Measurements from ENCODE around the gene TNNT2.

TNNT2 gene

GRCh38 chr1:201347498-201348210 is 29.8 kb downstream of the TNNT2 start:
- no peak for DNase-seq (ENCODE audit: low spot score)
- TF ChIP-seq, protein P1, sequence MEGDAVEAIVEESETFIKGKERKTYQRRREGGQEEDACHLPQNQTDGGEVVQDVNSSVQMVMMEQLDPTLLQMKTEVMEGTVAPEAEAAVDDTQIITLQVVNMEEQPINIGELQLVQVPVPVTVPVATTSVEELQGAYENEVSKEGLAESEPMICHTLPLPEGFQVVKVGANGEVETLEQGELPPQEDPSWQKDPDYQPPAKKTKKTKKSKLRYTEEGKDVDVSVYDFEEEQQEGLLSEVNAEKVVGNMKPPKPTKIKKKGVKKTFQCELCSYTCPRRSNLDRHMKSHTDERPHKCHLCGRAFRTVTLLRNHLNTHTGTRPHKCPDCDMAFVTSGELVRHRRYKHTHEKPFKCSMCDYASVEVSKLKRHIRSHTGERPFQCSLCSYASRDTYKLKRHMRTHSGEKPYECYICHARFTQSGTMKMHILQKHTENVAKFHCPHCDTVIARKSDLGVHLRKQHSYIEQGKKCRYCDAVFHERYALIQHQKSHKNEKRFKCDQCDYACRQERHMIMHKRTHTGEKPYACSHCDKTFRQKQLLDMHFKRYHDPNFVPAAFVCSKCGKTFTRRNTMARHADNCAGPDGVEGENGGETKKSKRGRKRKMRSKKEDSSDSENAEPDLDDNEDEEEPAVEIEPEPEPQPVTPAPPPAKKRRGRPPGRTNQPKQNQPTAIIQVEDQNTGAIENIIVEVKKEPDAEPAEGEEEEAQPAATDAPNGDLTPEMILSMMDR (IDR thresholded peaks at IDR 0.05; ENCODE audit: extremely low read depth, insufficient read depth, missing control alignments) = no peak
- in situ Hi-C loops (cut with MboI; ENCODE audit: low pct_unique_long_range_greater_than_20kb, low sequenced_read_pairs, unreplicated experiment) = no loop called here

- no peak for DNase-seq (ENCODE audit: low spot score)
- in situ Hi-C loops (cut with MboI; ENCODE audit: low pct_unique_long_range_greater_than_20kb, low sequenced_read_pairs, unreplicated experiment) = no loop called here
- TF ChIP-seq, protein P1 (IDR thresholded peaks at IDR 0.05; ENCODE audit: extremely low read depth, insufficient read depth, missing control alignments) = no peak
Observed at GRCh38 chr1:201346987-201347386, 30.5 kb downstream of the TNNT2 start.

DNA sequence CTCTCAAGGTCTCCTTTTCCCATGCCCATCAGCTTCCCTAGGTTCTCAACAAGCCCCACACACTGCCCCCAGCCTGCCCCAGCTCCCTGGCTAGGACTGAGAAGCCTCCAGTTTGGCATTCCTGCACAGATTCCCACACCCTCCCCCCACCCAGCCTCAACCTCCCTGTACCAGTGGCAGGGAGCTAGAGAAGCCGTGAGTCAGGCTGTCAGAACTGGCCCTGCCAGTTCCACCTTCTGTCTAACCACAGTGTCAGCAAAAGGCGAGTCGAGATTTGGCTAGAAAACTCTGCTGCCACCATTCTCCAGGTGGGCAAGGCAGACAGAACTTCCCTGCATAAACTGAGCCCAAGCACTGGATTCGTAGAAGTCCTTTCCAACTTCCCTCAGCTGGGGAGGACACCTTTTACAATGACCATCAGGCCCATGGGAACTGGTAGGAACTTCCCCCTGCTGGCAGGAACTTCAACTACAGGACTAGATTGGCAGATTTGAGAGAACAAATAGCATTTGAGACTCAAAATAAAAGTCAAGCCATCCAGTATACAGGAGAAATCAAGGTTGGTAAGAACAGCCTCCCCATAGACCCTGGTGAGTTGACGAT is 31.0 kb downstream of the TNNT2 start:
- in situ Hi-C loops (cut with MboI; ENCODE audit: low pct_unique_long_range_greater_than_20kb, low sequenced_read_pairs, unreplicated experiment) = no loop called here
- DNase-seq (ENCODE audit: low spot score) = no peak
- TF ChIP-seq, protein P1 (IDR thresholded peaks at IDR 0.05; ENCODE audit: extremely low read depth, insufficient read depth, missing control alignments) = peak; percentile 41

DNA sequence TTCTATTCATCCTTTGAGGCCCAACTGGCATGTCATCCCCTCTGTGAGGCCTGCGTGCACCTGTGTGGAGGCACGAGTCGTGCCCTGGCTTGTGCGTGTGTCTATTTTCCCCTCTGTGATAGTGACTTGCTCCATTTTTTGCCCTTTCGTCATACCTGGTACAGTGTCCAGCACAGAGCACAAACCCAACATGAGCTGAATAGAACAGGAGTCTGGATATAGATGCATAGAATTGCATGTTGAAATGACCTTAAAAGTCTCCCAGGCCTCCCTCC is 32.5 kb downstream of the TNNT2 start:
- in situ Hi-C loops (cut with MboI; ENCODE audit: low pct_unique_long_range_greater_than_20kb, low sequenced_read_pairs, unreplicated experiment) = no loop called here
- TF ChIP-seq, protein P1 (IDR thresholded peaks at IDR 0.05; ENCODE audit: extremely low read depth, insufficient read depth, missing control alignments) = no peak
- no peak for DNase-seq (ENCODE audit: low spot score)

- in situ Hi-C loops (cut with MboI; ENCODE audit: low pct_unique_long_range_greater_than_20kb, low sequenced_read_pairs, unreplicated experiment) = no loop called here
- DNase-seq (ENCODE audit: low spot score) = no peak
Observed at GRCh38 chr1:201344206-201345080, 33.0 kb downstream of the TNNT2 start.

GRCh38 chr1:201341377-201341776 is 36.1 kb downstream of the TNNT2 start:
- TF ChIP-seq, protein P1 (IDR thresholded peaks at IDR 0.05; ENCODE audit: extremely low read depth, insufficient read depth, missing control alignments) = no peak
- in situ Hi-C loops (cut with MboI; ENCODE audit: low pct_unique_long_range_greater_than_20kb, low sequenced_read_pairs, unreplicated experiment) = no loop called here

More at GRCh38 chr1:201344206-201345080, 33.0 kb downstream of the TNNT2 start:
- TF ChIP-seq, protein P1 (IDR thresholded peaks at IDR 0.05; ENCODE audit: extremely low read depth, insufficient read depth, missing control alignments) = no peak

More at GRCh38 chr1:201341377-201341776, 36.1 kb downstream of the TNNT2 start:
- DNase-seq (ENCODE audit: low spot score) = no peak

Data from GM13977 (cell line).